Measurements from ENCODE around the gene MAGEA8.
"Not testable (repeated sequence)": the region's sequence is repeated elsewhere in the genome, so short reads cannot be mapped to it uniquely, and the experiment has no call there.

The MAGEA8 gene, protein sequence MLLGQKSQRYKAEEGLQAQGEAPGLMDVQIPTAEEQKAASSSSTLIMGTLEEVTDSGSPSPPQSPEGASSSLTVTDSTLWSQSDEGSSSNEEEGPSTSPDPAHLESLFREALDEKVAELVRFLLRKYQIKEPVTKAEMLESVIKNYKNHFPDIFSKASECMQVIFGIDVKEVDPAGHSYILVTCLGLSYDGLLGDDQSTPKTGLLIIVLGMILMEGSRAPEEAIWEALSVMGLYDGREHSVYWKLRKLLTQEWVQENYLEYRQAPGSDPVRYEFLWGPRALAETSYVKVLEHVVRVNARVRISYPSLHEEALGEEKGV

GRCh38 chrX:149881081-149881711 lies at the start of gene MAGEA8:
Gene MAGEA8 (plus strand): TSS chrX:149881183. CDS start chrX:149884273, 3,090 bp downstream.
- no peak for DNase-seq

DNA sequence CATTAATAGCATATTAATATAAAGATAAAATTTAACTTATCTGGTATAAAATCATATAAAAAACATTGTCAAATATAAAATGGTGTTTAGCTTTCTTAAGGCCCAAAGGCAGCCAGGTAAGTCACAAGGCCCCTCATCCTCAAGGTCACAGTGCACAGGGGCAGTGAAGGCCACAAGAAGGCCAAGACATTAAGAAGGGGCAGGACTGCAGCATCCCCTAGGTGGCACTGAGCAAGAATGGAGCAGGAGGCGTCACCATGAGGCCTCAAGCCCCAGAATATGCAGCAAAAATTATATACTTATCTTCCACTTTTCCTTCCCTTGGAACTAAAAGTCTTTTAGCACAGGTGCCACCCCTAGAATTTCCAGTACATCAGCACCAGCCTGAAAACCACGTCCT lies 49.5 kb upstream of the MAGEA8 start:
- DNase-seq: no peak

GRCh38 chrX:149836728-149837127 lies 44.3 kb upstream of the MAGEA8 start:
- not testable (repeated sequence) for DNase-seq

GRCh38 chrX:149837167-149837566 lies 43.8 kb upstream of the MAGEA8 start:
- DNase-seq: no peak

DNA sequence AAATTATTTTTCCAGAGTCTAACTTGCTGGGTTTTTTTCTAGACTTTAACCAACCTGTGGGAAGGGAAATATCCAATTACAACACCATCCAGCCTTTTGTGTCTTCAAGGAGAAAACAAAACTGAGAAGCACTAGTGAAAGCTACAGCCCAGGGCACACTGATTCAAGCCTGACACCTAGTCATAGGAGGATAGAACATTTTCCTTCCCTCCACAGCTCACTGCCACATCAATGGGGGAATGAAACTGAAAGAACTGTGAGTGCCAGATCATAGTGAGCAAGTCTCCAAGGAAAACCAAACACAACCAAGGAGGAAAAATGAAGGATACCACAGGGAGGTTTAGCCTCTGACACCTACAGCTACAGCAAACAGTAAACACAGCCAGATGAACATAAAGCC lies 43.3 kb upstream of the MAGEA8 start:
- no peak for DNase-seq

DNA sequence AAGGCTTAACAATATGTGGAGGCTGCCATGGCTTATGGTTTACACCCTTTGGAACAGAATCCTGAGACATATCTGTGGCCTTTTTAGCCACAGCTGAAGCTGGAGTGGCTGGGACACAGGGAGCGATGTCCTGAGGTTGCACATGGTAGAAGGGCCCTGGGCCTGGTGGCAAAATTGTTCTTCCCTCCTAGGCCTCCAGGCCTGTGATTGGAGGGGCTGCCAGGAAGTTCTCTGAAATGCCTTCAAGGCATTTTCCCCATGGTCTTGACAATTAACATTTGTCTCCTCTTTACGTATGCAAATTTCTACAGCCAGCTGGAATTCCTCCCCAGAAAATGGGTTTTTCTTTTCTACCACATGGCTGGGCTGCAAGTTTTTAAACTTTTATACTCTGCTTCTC lies 39.1 kb upstream of the MAGEA8 start:
- DNase-seq: no peak

GRCh38 chrX:149845385-149845784 lies 35.6 kb upstream of the MAGEA8 start:
- DNase-seq: no peak

- DNase-seq: no peak
These were observed 34.2 kb upstream of the MAGEA8 start for GRCh38 chrX:149846789-149847188.

DNA sequence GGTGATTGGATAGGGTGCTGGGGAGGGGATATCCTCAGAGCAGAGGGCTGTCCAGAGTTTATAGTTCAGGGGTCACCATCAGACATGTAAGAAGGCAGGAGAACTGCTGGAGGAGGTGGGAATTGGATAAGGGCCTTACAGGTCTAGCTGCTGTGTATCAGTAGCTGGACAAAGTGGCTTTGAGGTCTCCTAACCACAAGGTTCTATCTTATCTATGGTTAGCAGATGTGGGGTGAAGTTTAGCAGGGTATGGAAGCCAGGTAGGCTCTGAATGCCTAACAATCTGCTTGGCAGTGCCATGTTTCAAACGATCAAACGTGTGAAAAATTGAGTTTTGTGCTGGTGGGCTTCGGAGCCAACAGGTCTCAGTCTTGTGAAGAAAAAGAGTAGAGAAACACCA lies 32.1 kb upstream of the MAGEA8 start:
- DNase-seq: no peak

DNA sequence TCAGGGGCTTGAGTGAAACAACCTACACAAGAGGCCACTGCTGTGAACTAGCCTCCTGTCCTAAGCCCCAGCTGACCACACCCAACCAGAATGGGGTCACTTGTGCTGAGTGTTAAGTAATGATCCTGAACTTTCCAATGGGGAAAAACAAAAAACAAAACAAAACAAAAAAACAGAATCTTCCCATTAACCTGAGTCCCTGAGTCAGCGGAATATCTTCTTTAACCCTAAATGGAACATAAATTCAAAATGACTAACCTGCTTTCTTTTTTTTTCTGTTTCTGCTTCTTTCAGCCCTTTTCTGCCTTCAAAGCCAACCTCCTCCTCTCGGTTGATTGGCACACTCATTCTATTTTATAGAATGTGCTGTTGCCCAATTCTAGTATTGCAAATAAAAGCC lies 31.2 kb upstream of the MAGEA8 start:
- DNase-seq: no peak

DNA sequence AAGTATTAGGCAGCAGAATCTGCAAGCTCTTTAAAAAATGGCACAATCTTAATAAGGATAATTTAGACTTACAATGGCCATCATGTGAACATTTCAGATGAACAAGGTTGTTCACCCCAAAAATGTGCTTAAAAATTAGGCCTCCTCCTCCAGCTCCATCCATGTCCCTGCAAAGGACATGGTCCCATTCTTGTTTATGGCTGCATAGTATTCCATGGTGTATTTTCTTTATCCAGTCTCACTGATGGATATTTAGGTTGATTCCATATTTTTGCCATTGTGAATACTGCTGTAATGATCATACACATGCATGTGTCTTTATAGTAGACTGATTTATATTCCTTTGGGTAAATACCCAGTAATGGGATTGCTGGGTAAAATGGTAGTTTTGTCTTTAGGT lies 29.1 kb upstream of the MAGEA8 start:
- no peak for DNase-seq

GRCh38 chrX:149853925-149854324 lies 27.1 kb upstream of the MAGEA8 start:
- no peak for DNase-seq

GRCh38 chrX:149858592-149858991 lies 22.4 kb upstream of the MAGEA8 start:
- no peak for DNase-seq

GRCh38 chrX:149860445-149860844 lies 20.5 kb upstream of the MAGEA8 start:
- no peak for DNase-seq

DNA sequence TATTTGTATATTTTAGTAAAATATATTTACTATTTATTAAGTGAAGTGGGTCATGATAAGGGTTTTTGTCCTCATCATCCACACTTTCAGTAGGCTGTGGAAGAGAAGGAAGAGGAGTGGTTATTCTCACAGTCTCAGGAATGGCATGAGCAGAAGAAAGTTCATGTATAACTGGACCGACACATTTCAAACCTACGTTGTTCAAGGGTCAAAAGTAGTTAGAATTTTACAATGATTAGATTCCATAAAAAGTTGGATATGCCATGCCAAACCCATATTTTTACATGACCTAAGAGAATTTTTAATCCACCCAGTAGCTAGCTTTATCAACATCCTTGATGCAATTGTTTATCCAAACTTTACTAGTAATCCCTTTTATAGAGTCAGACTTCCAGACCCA lies 15.6 kb upstream of the MAGEA8 start:
- DNase-seq: no peak

- DNase-seq: no peak
These were observed 13.5 kb upstream of the MAGEA8 start for GRCh38 chrX:149867488-149867887.

DNA sequence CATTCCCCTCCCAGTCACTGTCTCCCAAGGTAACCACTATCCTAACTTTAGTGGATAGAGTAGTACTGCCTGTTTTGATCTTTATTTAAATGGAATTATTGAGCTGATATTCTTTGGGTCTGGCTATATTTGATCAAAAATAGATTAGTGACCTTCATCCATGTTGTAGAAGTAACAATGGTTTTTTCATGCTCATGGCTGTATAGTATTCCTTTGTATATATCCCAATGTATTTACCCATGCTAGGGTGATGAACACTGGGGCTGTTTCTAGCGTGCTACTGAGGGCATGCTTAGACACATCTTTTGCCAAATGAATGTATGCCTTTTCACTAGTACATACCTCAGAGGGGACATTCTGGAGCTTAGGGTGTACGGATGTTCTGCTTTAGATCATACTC lies 10.1 kb upstream of the MAGEA8 start:
- DNase-seq: no peak

GRCh38 chrX:149871433-149871832 lies 9.6 kb upstream of the MAGEA8 start:
- DNase-seq: no peak

GRCh38 chrX:149871940-149872339 lies 9.0 kb upstream of the MAGEA8 start:
- DNase-seq: peak; percentile 44

DNA sequence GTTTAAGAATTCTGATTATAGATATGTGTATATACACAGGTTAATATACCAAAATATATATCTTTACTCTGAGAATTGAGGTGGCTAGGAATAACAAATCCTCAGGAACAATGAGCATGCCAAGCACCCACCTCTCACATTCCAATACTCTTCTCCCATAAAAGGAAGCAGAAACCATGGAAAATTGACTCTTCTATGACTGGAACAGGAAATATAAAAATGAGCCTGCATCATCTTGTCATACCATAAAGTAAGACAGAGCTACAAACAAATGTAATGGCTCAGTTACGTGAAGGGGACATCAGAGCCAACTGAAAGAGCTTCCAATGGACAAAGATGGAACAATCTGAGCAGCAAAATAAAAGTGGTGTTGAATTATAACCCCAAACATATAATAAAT lies 3.8 kb upstream of the MAGEA8 start:
- DNase-seq: no peak

DNA sequence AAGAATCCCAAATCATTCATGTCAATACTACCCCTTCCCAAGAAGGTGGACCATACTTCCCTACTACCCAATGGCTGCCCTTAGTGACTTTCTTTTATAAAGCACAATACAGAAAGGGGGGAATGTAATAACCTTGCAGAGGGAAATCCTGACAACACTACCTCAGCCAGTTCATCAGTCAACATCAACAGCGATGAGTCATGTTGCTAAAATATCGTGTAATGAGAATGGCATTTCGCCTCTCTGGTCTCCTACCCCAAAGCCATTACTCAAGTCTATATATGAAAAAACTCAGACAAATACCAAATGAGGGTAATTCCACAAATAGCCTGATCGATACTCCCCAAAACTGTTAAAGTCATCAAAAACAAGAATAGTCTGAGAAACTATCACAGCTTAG lies 3.3 kb upstream of the MAGEA8 start:
- DNase-seq: no peak

DNA sequence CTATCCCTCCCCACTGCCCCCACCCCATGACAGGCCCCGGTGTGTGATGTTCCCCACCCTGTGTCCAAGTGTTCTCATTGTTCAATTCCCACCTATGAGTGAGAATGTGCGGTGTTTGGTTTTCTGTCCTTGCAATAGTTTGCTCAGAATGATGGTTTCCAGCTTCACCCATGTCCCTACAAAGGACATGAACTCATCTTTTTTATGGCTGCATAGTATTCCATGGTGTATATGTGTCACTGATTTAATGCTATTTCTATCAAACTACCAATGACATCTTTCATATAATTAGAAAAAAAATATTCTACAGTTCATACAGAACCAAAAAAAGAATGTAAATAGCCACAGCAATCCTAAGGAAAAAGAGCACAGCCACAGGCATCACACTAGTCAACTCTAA lies 9.8 kb downstream of the MAGEA8 start:
- DNase-seq: not testable (repeated sequence)

DNA sequence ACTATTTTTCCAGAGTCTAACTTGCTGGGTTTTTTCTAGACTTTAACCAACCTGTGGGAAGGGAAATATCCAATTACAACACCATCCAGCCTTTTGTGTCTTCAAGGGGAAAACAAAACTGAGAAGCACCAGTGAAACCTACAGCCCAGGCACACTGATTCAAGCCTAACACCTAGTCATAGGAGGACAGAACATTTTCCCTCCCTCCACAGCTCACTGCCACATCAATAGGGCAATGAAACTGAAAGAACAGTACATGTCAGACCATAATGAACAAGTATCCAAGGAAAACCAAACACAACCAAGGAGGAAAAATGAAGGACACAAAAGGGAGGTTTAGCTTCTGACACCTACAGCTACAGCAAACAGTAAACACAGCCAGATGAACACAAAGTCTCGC lies 17.6 kb downstream of the MAGEA8 start:
- DNase-seq: no peak

DNA sequence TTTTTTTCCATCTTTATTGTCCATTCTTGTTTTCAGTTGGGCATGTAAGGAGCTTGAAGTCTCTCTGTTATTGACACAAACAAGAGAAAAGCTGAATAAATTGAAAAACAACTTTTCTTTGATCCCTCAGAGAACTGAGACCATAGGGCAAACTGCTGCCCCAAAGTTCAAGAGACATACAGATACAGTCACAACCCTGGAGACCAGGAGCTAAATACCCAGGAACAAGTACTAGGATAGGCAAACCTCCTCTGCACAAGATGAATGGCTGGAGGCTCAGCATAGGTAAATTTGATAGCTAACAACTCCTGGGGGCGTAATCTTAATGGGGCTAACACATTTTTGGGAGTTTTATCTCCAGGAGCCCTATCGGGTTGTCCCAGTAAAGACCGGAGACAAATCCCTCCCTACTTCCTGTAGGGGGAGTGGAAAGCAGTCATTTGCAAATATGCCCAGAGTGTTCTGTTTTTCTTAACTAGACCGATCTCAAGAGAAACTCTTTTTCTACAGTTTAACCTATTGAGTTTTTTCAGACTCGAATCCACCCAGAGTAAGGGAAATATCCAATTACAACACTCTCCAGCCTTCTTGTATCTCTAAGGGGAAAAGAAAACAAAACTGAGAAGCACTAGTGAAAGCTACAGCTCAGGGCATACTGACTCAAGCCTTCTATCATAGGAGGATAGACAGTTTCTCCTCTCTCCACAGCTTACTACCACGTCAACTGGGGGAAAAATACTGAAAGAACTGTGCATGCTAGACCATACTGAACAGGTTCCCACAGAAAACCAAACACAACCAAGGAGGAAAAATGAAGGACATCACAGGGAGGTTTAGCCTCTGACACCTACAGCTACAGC lies 23.1 kb downstream of the MAGEA8 start:
- no peak for DNase-seq
